ENCODE data around the gene EVI5. TPM values are rescaled to one million over a fixed set of nuclear protein-coding genes. Genes with fewer than 3 reads are reported as not detected.
"Not testable (repeated sequence)": the region's sequence is repeated elsewhere in the genome, so short reads cannot be mapped to it uniquely, and the experiment has no call there.

Gene EVI5
- total RNA-seq, 1 donor from 2014 or later: 9.6 TPM

- TF ChIP-seq CTCF (conservative IDR thresholded peaks at IDR 0.05; ENCODE audit: low read depth, low read length): no peak
- no peak for DNase-seq (ENCODE audit: low read depth)
Observed at GRCh38 chr1:92655197-92655801, 129.6 kb downstream of the EVI5 start.

DNA sequence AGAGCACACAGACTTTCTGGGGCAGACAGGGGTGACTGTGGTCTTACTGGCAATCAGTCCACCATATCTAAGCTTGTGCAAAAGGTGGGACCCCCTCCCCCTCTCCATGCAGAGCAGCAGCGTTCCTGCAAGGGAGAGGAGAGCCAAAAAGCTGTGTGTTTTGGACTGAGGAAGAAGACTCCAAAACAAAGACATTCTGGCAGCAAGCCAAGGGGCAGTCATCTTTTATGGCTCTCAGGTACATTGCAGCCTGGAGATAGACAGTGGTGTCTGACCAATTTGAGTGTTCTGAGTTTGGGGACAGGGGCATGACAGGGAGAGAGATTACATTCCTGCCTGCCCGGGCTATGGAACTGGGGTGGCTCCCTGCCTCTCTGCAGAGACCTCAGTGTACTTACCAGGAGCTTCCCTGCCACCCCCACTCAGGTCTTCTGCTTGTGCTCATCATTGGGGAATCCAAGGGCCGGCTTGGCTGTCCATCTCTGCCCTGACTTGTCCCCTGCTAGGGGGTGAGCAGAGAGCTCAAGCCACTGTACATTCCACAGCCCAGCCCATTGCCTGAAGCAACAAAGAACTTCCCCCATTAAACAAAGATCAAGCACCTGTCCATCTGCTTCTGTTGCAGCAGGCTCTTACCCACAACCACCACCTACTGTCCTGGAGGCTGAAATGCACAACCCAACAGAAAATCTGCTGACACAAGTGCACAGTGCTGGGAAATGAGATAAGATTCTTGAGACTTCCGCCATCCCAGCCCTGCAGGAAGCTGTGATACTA is 131.1 kb downstream of the EVI5 start:
- no peak for TF ChIP-seq CTCF (conservative IDR thresholded peaks at IDR 0.05; ENCODE audit: low read depth, low read length)
- no peak for DNase-seq (ENCODE audit: low read depth)
- H3K4me3 ChIP-seq (ENCODE audit: low read depth, low read length): no peak overlapping the region

More at GRCh38 chr1:92655197-92655801, 129.6 kb downstream of the EVI5 start:
- H3K4me3 ChIP-seq (ENCODE audit: low read depth, low read length): no peak overlapping the region

DNA sequence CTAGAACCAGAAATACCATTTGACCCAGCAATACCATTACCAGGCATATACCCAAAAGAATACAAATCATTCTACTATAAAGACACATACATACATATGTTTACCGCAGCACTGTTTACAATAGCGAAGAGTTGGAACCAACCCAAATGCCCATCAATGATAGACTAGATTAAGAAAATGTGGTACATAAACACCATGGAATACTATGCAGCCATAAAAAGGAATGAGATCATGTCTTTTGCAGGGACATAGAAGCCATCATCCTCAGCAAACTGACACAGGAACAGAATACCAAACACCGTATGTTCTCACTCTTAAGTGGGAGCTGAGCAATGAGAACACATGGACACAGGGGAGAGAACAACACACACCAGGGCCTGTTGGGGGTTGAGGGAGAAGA is 144.2 kb downstream of the EVI5 start:
- DNase-seq (ENCODE audit: low read depth): not testable (repeated sequence)

DNA sequence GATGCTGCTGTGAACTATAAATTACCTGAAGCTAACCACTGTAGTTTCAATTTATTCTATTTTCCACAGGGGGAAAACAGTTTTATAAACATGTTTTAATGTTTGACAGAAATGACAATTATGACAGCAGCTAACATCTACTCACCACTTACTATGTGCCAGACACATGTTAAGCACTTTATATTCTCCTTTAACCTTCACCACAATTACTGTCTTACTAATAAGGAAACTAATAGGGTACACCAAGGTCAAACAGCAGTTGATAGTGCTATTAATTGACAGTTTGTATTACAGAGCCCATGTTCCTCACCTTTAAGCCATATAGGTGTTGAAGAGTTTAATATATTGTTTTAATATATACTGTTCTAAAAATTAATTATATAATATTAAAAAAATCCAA is 146.4 kb downstream of the EVI5 start:
- no peak for DNase-seq (ENCODE audit: low read depth)
- TF ChIP-seq CTCF (conservative IDR thresholded peaks at IDR 0.05; ENCODE audit: low read depth, low read length): no peak
- H3K4me3 ChIP-seq (ENCODE audit: low read depth, low read length): no peak overlapping the region

More for the DNA sequence above, 144.2 kb downstream of the EVI5 start:
- not testable (repeated sequence) for H3K4me3 ChIP-seq (ENCODE audit: low read depth, low read length)

DNA sequence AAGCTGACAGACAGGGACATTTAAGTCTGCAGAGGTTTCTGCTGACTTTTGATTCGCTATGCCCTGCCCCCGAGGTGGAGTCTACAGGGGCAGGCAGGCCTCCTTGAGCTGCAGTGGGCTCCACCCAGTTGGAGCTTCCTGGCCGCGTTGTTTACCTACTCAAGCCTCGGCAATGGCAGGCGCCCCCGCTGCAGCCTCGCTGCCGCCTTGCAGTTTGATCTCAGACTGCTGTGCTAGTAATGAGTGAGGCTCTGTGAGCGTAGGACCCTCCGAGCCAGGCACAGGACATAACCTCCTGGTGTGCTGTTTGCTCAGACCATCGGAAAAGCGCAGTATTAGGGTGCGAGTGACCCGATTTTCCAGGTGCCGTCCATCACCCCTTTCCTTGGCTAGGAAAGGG is 149.7 kb downstream of the EVI5 start:
- not testable (repeated sequence) for DNase-seq (ENCODE audit: low read depth); H3K4me3 ChIP-seq (ENCODE audit: low read depth, low read length)

GRCh38 chr1:92623187-92623778 is 161.6 kb downstream of the EVI5 start:
- no peak overlapping the region for H3K4me3 ChIP-seq (ENCODE audit: low read depth, low read length)
- TF ChIP-seq CTCF (conservative IDR thresholded peaks at IDR 0.05; ENCODE audit: low read depth, low read length): no peak
- no peak for DNase-seq (ENCODE audit: low read depth)

GRCh38 chr1:92619466-92620189 is 165.3 kb downstream of the EVI5 start:
- no peak for TF ChIP-seq CTCF (conservative IDR thresholded peaks at IDR 0.05; ENCODE audit: low read depth, low read length)
- no peak overlapping the region for H3K4me3 ChIP-seq (ENCODE audit: low read depth, low read length)
- DNase-seq (ENCODE audit: low read depth): no peak
